A673 (cell line): Measurements from ENCODE around the gene ANKUB1.

Experiments
- EZH2 ChIP-seq: fragments of 200-600 bp; sonication (generic); IDR thresholded peaks from 2 replicates; pipeline ENCODE4 v1.6.1; 2017; ENCODE audit warnings: borderline replicate concordance, low read depth, mild to moderate bottlenecking, mixed read lengths, antibody characterized with exemption, low read length; ENCODE audit not compliant: poor library complexity, severe bottlenecking
- TF ChIP-seq, protein P1 (sequence below): fragments of 300-800, 200-600 bp; sonication (generic); conservative IDR thresholded peaks from 2 replicates; pipeline ENCODE4 v1.5.1; 2017; ENCODE audit warnings: low read depth, mild to moderate bottlenecking, antibody characterized with exemption, low read length, moderate library complexity, mixed read lengths

GRCh38 chr3:149801195-149801594 lies 8.8 kb upstream of the ANKUB1 start:
- TF ChIP-seq, protein P1, sequence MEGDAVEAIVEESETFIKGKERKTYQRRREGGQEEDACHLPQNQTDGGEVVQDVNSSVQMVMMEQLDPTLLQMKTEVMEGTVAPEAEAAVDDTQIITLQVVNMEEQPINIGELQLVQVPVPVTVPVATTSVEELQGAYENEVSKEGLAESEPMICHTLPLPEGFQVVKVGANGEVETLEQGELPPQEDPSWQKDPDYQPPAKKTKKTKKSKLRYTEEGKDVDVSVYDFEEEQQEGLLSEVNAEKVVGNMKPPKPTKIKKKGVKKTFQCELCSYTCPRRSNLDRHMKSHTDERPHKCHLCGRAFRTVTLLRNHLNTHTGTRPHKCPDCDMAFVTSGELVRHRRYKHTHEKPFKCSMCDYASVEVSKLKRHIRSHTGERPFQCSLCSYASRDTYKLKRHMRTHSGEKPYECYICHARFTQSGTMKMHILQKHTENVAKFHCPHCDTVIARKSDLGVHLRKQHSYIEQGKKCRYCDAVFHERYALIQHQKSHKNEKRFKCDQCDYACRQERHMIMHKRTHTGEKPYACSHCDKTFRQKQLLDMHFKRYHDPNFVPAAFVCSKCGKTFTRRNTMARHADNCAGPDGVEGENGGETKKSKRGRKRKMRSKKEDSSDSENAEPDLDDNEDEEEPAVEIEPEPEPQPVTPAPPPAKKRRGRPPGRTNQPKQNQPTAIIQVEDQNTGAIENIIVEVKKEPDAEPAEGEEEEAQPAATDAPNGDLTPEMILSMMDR: no peak
- TF ChIP-seq EZH2: no peak
